Measurements from ENCODE around the gene LRRC1. TPM values are rescaled to one million over a fixed set of nuclear protein-coding genes. Genes with fewer than 3 reads are reported as not detected.
A peak's percentile ranks its signal among the peaks of the same experiment; 100 is the strongest.

LRRC1 gene
- total RNA-seq, 1 donor, result 18.6 TPM

GRCh38 chr6:53811746-53812145 lies 16.9 kb downstream of the LRRC1 start:
- DNase-seq (ENCODE audit: low read depth), result no peak
- no peak for TF ChIP-seq CTCF (IDR thresholded peaks at IDR 0.05; ENCODE audit: insufficient read depth, low read depth, low read length)
- no peak overlapping the region for H3K4me3 ChIP-seq (ENCODE audit: low read depth, low read length)

DNA sequence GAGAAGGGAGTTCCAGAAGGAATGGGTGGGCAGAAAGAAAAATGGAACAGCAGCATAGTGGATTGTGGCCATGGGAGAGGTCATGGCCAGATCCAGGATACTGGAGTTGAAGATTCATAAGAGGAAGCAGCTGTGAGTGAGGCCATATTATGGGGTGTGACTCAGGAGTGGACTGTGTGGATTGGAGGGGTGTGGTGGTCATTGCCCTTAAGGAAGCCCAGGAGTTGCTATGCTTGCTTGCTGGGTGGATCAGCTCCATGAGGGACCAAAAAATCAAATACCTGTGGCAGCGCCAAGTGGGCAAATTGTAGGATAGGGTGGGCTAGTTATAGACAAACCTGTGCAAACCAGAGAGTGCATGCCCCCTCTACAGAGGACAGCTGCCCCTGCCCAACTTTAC lies 18.3 kb downstream of the LRRC1 start:
- H3K4me3 ChIP-seq (ENCODE audit: low read depth, low read length), result no peak overlapping the region
- no peak for TF ChIP-seq CTCF (IDR thresholded peaks at IDR 0.05; ENCODE audit: insufficient read depth, low read depth, low read length)
- DNase-seq (ENCODE audit: low read depth), result no peak

DNA sequence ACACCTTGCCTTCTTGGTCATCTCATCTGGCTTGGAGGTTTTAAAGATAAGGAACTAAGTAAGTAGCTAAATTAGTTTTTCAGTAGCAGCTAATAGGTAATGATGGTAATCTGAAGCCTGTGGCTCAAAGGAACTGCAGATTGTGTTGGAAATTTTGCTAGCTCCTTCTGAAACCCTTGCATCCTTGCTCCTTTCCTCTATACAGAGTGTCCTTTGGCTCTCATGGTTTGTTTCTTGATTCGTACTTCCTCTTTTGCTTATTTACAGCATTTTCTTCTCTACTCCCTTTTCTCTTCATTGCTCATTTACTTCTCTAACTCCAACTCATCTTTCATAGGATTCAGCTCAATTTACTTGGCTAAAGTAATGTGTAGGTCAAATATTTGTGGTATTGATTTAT lies 19.0 kb downstream of the LRRC1 start:
- TF ChIP-seq CTCF (IDR thresholded peaks at IDR 0.05; ENCODE audit: insufficient read depth, low read depth, low read length), result no peak
- DNase-seq (ENCODE audit: low read depth), result no peak
- H3K4me3 ChIP-seq (ENCODE audit: low read depth, low read length), result no peak overlapping the region

DNA sequence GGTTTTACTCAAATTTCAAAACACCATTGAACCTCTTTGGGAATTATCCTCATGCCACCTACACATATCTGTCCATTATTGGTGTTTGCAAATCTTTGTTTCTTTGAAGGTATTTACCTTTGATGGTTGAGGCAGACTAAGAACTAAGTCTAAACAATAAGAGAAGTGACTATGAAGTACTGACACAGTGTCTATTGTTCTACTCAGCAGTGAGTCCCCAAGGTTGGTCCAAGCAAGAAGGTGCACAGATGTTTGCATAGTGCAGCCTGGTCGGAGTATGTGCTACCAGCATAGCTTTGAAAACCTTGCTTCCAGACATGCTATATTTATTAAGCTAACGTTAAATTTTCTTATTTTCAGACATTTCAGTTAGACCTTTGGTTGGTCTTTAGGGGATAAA lies 19.5 kb downstream of the LRRC1 start:
- DNase-seq (ENCODE audit: low read depth), result no peak
- TF ChIP-seq CTCF (IDR thresholded peaks at IDR 0.05; ENCODE audit: insufficient read depth, low read depth, low read length), result no peak
- H3K4me3 ChIP-seq (ENCODE audit: low read depth, low read length), result no peak overlapping the region

DNA sequence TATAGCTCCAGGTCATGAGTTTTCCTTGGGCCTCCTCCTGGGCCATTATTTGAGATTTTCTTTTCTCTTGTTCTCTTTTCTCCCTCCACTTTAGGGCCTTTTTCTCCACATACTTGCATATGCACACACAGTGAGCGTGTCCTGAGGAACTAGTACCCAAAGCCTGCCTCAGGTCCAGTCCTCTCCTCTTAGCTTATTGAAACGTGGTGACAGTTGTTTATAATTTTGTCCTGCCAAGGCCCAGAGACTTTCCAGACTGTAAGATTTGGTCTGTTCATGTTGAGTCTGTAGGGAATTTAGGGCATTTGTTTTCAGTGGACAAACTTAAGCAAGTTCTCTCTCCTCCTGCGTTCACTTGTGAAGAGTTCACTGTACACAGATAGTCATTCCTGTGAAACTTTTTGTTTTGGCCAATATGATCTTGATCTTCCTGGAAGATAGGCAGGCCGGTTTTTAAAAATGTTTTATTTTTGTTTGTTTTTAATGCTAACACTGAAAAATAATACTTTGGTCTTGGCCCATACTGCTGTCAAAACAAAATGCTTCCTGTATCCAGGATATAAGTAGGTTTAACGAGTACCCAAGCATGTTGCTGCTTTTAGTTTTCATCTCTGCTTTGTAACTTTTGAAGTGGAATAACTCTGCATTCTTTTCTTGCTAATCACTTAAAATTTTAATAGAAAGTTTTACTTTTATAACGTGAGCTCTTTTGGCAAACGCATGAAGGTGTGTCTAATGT lies 20.7 kb downstream of the LRRC1 start:
- no peak for TF ChIP-seq CTCF (IDR thresholded peaks at IDR 0.05; ENCODE audit: insufficient read depth, low read depth, low read length)

GRCh38 chr6:53818858-53819609 lies 24.2 kb downstream of the LRRC1 start:
- DNase-seq (ENCODE audit: low read depth), result no peak
- H3K4me3 ChIP-seq (ENCODE audit: low read depth, low read length), result no peak overlapping the region
- no peak for TF ChIP-seq CTCF (IDR thresholded peaks at IDR 0.05; ENCODE audit: insufficient read depth, low read depth, low read length)

More for the DNA sequence above, 20.7 kb downstream of the LRRC1 start:
- H3K4me3 ChIP-seq (ENCODE audit: low read depth, low read length), result no peak overlapping the region
- peak; percentile 76 for DNase-seq (ENCODE audit: low read depth)
